ENCODE data around the gene CXCL9. TPM values are rescaled to one million over a fixed set of nuclear protein-coding genes. Genes with fewer than 3 reads are reported as not detected.
"Not testable (repeated sequence)": the region's sequence is repeated elsewhere in the genome, so short reads cannot be mapped to it uniquely, and the experiment has no call there.

Gene CXCL9
- total RNA-seq, 1 donor from 2014 or later: 0.35 TPM

DNA sequence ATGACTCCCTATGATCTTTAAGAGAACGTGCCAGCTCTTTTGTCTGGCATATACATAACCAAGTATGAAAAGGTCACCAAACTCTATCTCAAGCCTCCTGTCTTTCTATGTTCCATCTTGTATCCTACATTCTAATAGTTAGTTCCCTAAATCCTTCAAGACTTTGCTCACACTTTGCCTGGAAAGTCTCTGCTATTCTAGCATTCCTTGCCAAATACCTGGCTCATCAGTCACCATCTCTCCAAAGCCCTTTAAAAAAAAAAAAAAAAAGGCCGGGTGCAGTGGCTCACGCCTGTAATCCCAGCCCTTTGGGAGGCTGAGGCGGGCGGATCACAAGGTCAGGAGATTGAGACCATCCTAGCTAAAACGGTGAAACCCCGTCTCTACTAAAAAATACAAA lies 48.8 kb downstream of the CXCL9 start:
- DNase-seq (ENCODE audit: low spot score): not testable (repeated sequence)

DNA sequence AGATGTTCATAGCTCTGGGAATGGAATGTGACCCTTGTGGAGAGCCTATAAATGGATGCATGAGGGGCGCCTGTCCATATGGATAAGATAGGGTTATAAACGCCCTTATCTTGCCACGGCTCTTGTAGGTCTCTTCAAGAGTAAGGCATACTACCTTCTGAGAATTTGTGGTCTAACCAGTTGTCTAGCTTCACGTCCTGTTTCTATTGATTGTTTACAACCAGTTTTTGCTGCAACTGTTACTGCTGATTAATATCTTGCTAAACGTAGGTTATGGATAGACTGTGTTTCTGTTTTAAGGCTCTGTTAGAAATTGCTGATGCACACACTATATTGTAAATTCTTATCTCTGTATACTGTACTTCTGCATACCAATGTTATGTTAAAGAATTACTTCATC lies 52.5 kb downstream of the CXCL9 start:
- not testable (repeated sequence) for DNase-seq (ENCODE audit: low spot score)

DNA sequence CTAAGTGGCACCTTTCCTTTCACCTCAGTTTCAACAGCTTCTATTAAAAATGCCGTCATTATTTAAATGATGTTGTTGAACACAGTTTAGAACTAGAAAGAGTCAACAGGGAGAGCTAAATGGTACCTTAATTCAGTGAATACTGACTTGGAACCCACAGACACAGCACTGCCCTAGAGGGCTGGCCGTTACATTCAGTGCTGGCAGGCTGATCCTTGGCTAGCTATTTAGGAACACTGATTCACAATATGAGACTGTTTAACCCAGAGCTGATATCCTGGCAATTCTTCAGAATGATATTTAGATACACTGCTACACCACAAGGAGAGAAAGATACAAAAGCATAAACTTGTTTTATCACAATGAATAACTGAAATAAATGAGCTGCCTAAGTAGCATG lies 53.8 kb downstream of the CXCL9 start:
- no peak for DNase-seq (ENCODE audit: low spot score)

Other genes starting within 250 kb of the CXCL9 start
- gene PPEF2, start 105.1 kb downstream of the CXCL9 start, total RNA-seq: not detected
- 28.0 TPM for gene NAAA, start 66.5 kb downstream of the CXCL9 start, total RNA-seq
- 25.6 TPM for gene SDAD1, start 16.6 kb downstream of the CXCL9 start, total RNA-seq
- gene CXCL10, start 16.0 kb upstream of the CXCL9 start, total RNA-seq: 0.81 TPM
- not detected for gene CXCL11, start 28.6 kb upstream of the CXCL9 start, total RNA-seq
- gene ART3, start 67.2 kb upstream of the CXCL9 start, total RNA-seq: 1.6 TPM
- 23.5 TPM for gene NUP54, start 140.9 kb upstream of the CXCL9 start, total RNA-seq
- gene SCARB2, start 206.3 kb upstream of the CXCL9 start, total RNA-seq: 213 TPM
- gene FAM47E, start 244.2 kb upstream of the CXCL9 start, total RNA-seq: 13.8 TPM

Data from mucosa of gallbladder (tissue), 1 donor.